Neural crest cell (in vitro differentiated cells): ENCODE data around the gene HRC. TPM values are rescaled to one million over a fixed set of nuclear protein-coding genes. Genes with fewer than 3 reads are reported as not detected.

ENCODE experiments used
- DNase-seq: peaks from one replicate; pipeline ENCODE4 v3.0.0; 2021; ENCODE audit warnings: low read depth, mixed read lengths, low spot score
- H3K27ac Mint-ChIP-seq: one replicate; pipeline ENCODE4 v1.8.0; 2021; ENCODE audit warnings: mild to moderate bottlenecking, mixed read lengths; ENCODE audit not compliant: unreplicated experiment
- H3K27me3 Mint-ChIP-seq: 2 replicates; pipeline ENCODE4 v1.8.0; 2021; ENCODE audit warnings: low read depth, mild to moderate bottlenecking, mixed read lengths
- H3K36me3 Mint-ChIP-seq: 2 replicates; pipeline ENCODE4 v1.8.0; 2021; ENCODE audit warnings: low read depth, mild to moderate bottlenecking, mixed read lengths
- H3K4me1 Mint-ChIP-seq: 2 replicates; pipeline ENCODE4 v1.8.0; 2021; ENCODE audit warnings: mixed read lengths
- H3K4me3 Mint-ChIP-seq: one replicate; pipeline ENCODE4 v1.8.0; 2021; ENCODE audit warnings: mild to moderate bottlenecking, mixed read lengths
- H3K9me3 Mint-ChIP-seq: 2 replicates; pipeline ENCODE4 v1.8.0; 2021; ENCODE audit warnings: mixed read lengths
- CTCF ChIP-seq: fragments of 200-600 bp; sonication (generic); conservative IDR thresholded peaks from 2 replicates; pipeline ENCODE4 v1.5.0; 2021; ENCODE audit warnings: antibody characterized with exemption, mild to moderate bottlenecking
- total RNA-seq: library from RNA; stranded (reverse); gene quantifications from 2 replicates; pipeline ENCODE4 v1.2.1, GENCODE V29; 2021

HRC gene
- total RNA-seq, 1 donor from 2014 or later: 0.84 TPM

- Mint-ChIP-seq H3K36me3 (peaks cover 4% of the 10 kb centered on the region), H3K9me3 (no peaks in the 10 kb centered on the region), H3K4me3 (peak within 1 kb of the TSS; percentile 87), H3K4me1 (peaks cover 36% of the 10 kb centered on the region), H3K27ac (peak within 1 kb of the TSS; percentile 81), H3K27me3 (peaks cover 19% of the 10 kb centered on the region)
- DNase-seq: peak; percentile 69
- TF ChIP-seq CTCF: peak; percentile 54
Observed at GRCh38 chr19:49113762-49114629, 41.2 kb downstream of the HRC start, which contains the start of gene LIN7B. Gene LIN7B (plus strand): TSS chr19:49114370. CDS start chr19:49114405, 35 bp downstream.

- Mint-ChIP-seq H3K27ac (no peak overlapping the region), H3K36me3 (peaks cover 17% of the 10 kb centered on the region), H3K27me3 (peaks cover 15% of the 10 kb centered on the region), H3K4me1 (peaks cover 25% of the 10 kb centered on the region), H3K9me3 (no peaks in the 10 kb centered on the region), H3K4me3 (peak overlapping the region; percentile 84)
- no peak for TF ChIP-seq CTCF
- no peak for DNase-seq
Observed at GRCh38 chr19:49111218-49111998, 43.8 kb downstream of the HRC start.

GRCh38 chr19:49110567-49110966, 44.6 kb downstream of the HRC start:
- Mint-ChIP-seq H3K4me1 (peaks cover 21% of the 10 kb centered on the region), H3K27me3 (peaks cover 15% of the 10 kb centered on the region), H3K36me3 (peaks cover 17% of the 10 kb centered on the region), H3K27ac (no peak overlapping the region), H3K9me3 (no peaks in the 10 kb centered on the region), H3K4me3 (peak overlapping the region; percentile 84)
- no peak for TF ChIP-seq CTCF
- no peak for DNase-seq

GRCh38 chr19:49109569-49110233, 45.5 kb downstream of the HRC start:
- no peak for TF ChIP-seq CTCF
- peak overlapping the region; percentile 50 for H3K4me3 Mint-ChIP-seq
- no peak overlapping the region for H3K27ac Mint-ChIP-seq
- H3K27me3 Mint-ChIP-seq: peaks cover 12% of the 10 kb centered on the region
- no peaks in the 10 kb centered on the region for H3K9me3 Mint-ChIP-seq
- H3K36me3 Mint-ChIP-seq: peaks cover 18% of the 10 kb centered on the region
- no peak for DNase-seq
- H3K4me1 Mint-ChIP-seq: peaks cover 15% of the 10 kb centered on the region

- no peak for TF ChIP-seq CTCF
- Mint-ChIP-seq H3K9me3 (no peaks in the 10 kb centered on the region), H3K36me3 (peaks cover 19% of the 10 kb centered on the region), H3K27me3 (peaks cover 12% of the 10 kb centered on the region), H3K27ac (no peak overlapping the region), H3K4me1 (peaks cover 15% of the 10 kb centered on the region), H3K4me3 (peak overlapping the region; percentile 50)
- no peak for DNase-seq
Observed at GRCh38 chr19:49109051-49109450, 46.1 kb downstream of the HRC start.
